GM12878 (cell line): Measurements from ENCODE around the gene MMEL1. TPM values are rescaled to one million over a fixed set of nuclear protein-coding genes. Genes with fewer than 3 reads are reported as not detected.

ENCODE experiments used
- ATAC-seq: fragments of 200-7000 bp; cut with Tn5 transposase; 3 replicates; pipeline ENCODE4 v1.9.1; 2020; ENCODE audit warnings: mild to moderate bottlenecking, moderate library complexity
- BruUV-seq: library from RNA; stranded (reverse); fragments of 400-500 nt; replicated peaks from 2 replicates; lab custom pipeline; 2021; lab: Mats Ljungman, UMichigan
- CTCF ChIA-PET: fragments of 300-600 bp; sonication (Branson Sonifier 250); formaldehyde crosslinking; extraction: SDS; loops from one replicate; lab custom pipeline; 2021; ENCODE audit warnings: inconsistent platforms; lab: Yijun Ruan, JAX
- POLR2A ChIA-PET: fragments of 350-600 bp; formaldehyde crosslinking; extraction: SDS; loops from one replicate; lab custom pipeline; 2021; ENCODE audit warnings: inconsistent platforms; lab: Charles Lee
- RAD21 ChIA-PET: fragments of 300-600 bp; sonication (Branson Sonifier 250); formaldehyde crosslinking; loops from one replicate; lab custom pipeline; 2023; ENCODE audit warnings: antibody characterized with exemption; ENCODE audit not compliant: unreplicated experiment; lab: Charles Lee
- SMC1A ChIA-PET: fragments of 300-600 bp; sonication (Branson Sonifier 250); formaldehyde crosslinking; loops from one replicate; lab custom pipeline; 2023; ENCODE audit not compliant: unreplicated experiment, uncharacterized antibody; lab: Charles Lee
- DNase-seq: peaks from one replicate; pipeline ENCODE4 v3.0.0-alpha.2; 2011; ENCODE audit warnings: low read depth, low spot score
- FAIRE-seq: peaks from 3 replicates; lab custom pipeline; 2011; peaks lifted over from hg19 to GRCh38; lab: Jason Lieb, UNC
- H2AFZ ChIP-seq: 2 replicates; pipeline ENCODE4 v1.6.0; 2011; ENCODE audit warnings: low read depth, low read length, control low read depth; ENCODE audit not compliant: control insufficient read depth
- H3K27ac ChIP-seq: 2 replicates; pipeline ENCODE4 v1.5.1; 2011; ENCODE audit warnings: control low read depth; ENCODE audit not compliant: control insufficient read depth, insufficient read depth
- H3K27me3 ChIP-seq, 2 experiments: replicated peaks in 1 of 2; 2 replicates each; pipeline versions ENCODE4 v1.6.0 to v1.6.1; 2011; ENCODE audit warnings: low read length in 1 of 2; ENCODE audit not compliant: control insufficient read depth in 2 of 2, insufficient read depth in 2 of 2
- H3K36me3 ChIP-seq, 2 experiments: 2 replicates each; pipeline ENCODE4 v1.5.1; 2011; ENCODE audit warnings: low read length in 1 of 2; ENCODE audit not compliant: control insufficient read depth in 2 of 2, insufficient read depth in 2 of 2
- H3K4me1 ChIP-seq: 2 replicates; pipeline ENCODE4 v1.6.1; 2011; ENCODE audit warnings: mild to moderate bottlenecking, low read length, moderate library complexity, mixed read lengths; ENCODE audit not compliant: control insufficient read depth, insufficient read depth
- H3K4me2 ChIP-seq: 2 replicates; pipeline ENCODE4 v1.6.0; 2011; ENCODE audit warnings: control low read depth; ENCODE audit not compliant: control insufficient read depth, insufficient read depth
- H3K4me3 ChIP-seq: fragments of 200-600 bp; sonication (generic); 2 replicates; pipeline ENCODE4 v1.5.1; 2016
- H3K79me2 ChIP-seq: 2 replicates; pipeline ENCODE4 v1.6.0; 2011; ENCODE audit warnings: low read length; ENCODE audit not compliant: control insufficient read depth, insufficient read depth
- H3K9ac ChIP-seq: 2 replicates; pipeline ENCODE4 v1.8.0; 2011; ENCODE audit warnings: low read length, control low read depth, mixed read lengths; ENCODE audit not compliant: control insufficient read depth, insufficient read depth
- H3K9me3 ChIP-seq: replicated peaks from 3 replicates; pipeline ENCODE4 v1.5.1; 2011; ENCODE audit warnings: mild to moderate bottlenecking, low read length; ENCODE audit not compliant: control insufficient read depth, insufficient read depth
- H4K20me1 ChIP-seq: 2 replicates; pipeline ENCODE4 v1.6.0; 2011; ENCODE audit not compliant: control insufficient read depth, insufficient read depth
- CEBPB ChIP-seq, 2 experiments: fragments of 150-350 bp in 1 of 2; IDR thresholded peaks; 2 replicates each; pipeline ENCODE4 v1.6.1; 2012 to 2014; ENCODE audit warnings: low read depth in 2 of 2, low read length in 2 of 2, borderline replicate concordance in 1 of 2, inconsistent platforms in 1 of 2
- HDAC2 ChIP-seq: fragments of 200-600 bp; sonication (generic); IDR thresholded peaks from 2 replicates; pipeline ENCODE4 v1.6.1; 2017
- MXI1 ChIP-seq: fragments of 150-350 bp; IDR thresholded peaks from 2 replicates; pipeline ENCODE4 v1.6.1; 2011; ENCODE audit warnings: low read depth, mild to moderate bottlenecking, inconsistent platforms, low read length, improper control_type of control experiment
- NFXL1 ChIP-seq: fragments of 450-650 bp; IDR thresholded peaks from 2 replicates; pipeline ENCODE4 v1.6.1; 2017; ENCODE audit warnings: antibody characterized with exemption, mild to moderate bottlenecking, borderline replicate concordance
- NFYA ChIP-seq: IDR thresholded peaks from 2 replicates; pipeline ENCODE4 v1.6.1; 2011; ENCODE audit warnings: low read depth, mild to moderate bottlenecking, low read length, improper control_type of control experiment, borderline replicate concordance
- NR2F1 ChIP-seq: fragments of 450-650 bp; conservative IDR thresholded peaks from 2 replicates; pipeline ENCODE4 v1.6.1; 2017; ENCODE audit warnings: mild to moderate bottlenecking
- NRF1 ChIP-seq: conservative IDR thresholded peaks from 2 replicates; pipeline ENCODE4 v1.6.1; 2011; ENCODE audit warnings: mild to moderate bottlenecking, low read depth, low read length, improper control_type of control experiment
- PML ChIP-seq: IDR thresholded peaks from 2 replicates; pipeline ENCODE4 v1.6.1; 2012; ENCODE audit warnings: low read length, inconsistent platforms
- ZNF207 ChIP-seq: fragments of 450-650 bp; IDR thresholded peaks from 2 replicates; pipeline ENCODE4 v1.6.1; 2014; ENCODE audit warnings: antibody characterized with exemption, mild to moderate bottlenecking, borderline replicate concordance
- ZNF622 ChIP-seq: fragments of 450-650 bp; IDR thresholded peaks from 2 replicates; pipeline ENCODE4 v1.6.1; 2017; ENCODE audit warnings: mild to moderate bottlenecking, inconsistent platforms
- WGBS: methylation state at CpG from one replicate; pipeline ENCODE4 v1.1.6; 2016; ENCODE audit warnings: low lambda C conversion rate; ENCODE audit not compliant: insufficient replicate concordance, insufficient coverage; ENCODE audit errors: missing lambda C conversion rate; 5-methylcytosine and 5-hydroxymethylcytosine counted together
- in situ Hi-C: fragments of 300-500 bp; cut with MboI; formaldehyde crosslinking; loops from 9 replicates; pipeline ENCODE4 v1.14.3; 2018; ENCODE audit warnings: mixed read lengths
- intact Hi-C: fragments of 100-400 bp; cut with micrococcal nuclease; formaldehyde crosslinking; loops from one replicate; pipeline ENCODE4 v1.14.2; 2022; ENCODE audit not compliant: unreplicated experiment
- polyA plus RNA-seq, 11 experiments: library from polyadenylated mRNA; depleted of rRNA in 4 of 11; unstranded in 6 of 11; stranded (reverse) in 5 of 11; fragments of >200 nt; fragmentation: Nextera tagmentation in 4 of 11; fragmentation: Illumina TruSeq in 1 of 11; extraction: Ambion mirVana in 4 of 11; extraction: Trizol in 1 of 11; gene quantifications; 1 replicate in 1 of 11; 2 replicates in 10 of 11; pipeline versions ENCODE4 v1.2.1 to v1.2.3, GENCODE V29; 2011 to 2016; ENCODE audit warnings: inconsistent platforms in 2 of 11, missing spikeins in 2 of 11, low read depth in 1 of 11
- total RNA-seq, 4 experiments: library from RNA; depleted of rRNA in 3 of 4; stranded (reverse); fragments of >200 nt in 3 of 4; fragmentation: Illumina TruSeq in 1 of 4; extraction: Trizol in 1 of 4; gene quantifications; 2 replicates each; pipeline versions ENCODE4 v1.2.1 to v1.2.3, GENCODE V29; 2013 to 2021
- TF ChIP-seq, protein P1 (sequence below): IDR thresholded peaks from 2 replicates; pipeline ENCODE4 v1.6.1; 2012; ENCODE audit warnings: low read length, inconsistent platforms
- TF ChIP-seq, protein P2 (sequence below): IDR thresholded peaks from 2 replicates; pipeline ENCODE4 v1.6.1; 2012; ENCODE audit warnings: low read depth, low read length, improper control_type of control experiment

The MMEL1 gene
- total and polyA plus RNA-seq, 10 of the 15 experiments (the other 5 are each of a cell fraction or from before 2014, with no cell fraction given) = 0.11 TPM; not detected in 9

DNA sequence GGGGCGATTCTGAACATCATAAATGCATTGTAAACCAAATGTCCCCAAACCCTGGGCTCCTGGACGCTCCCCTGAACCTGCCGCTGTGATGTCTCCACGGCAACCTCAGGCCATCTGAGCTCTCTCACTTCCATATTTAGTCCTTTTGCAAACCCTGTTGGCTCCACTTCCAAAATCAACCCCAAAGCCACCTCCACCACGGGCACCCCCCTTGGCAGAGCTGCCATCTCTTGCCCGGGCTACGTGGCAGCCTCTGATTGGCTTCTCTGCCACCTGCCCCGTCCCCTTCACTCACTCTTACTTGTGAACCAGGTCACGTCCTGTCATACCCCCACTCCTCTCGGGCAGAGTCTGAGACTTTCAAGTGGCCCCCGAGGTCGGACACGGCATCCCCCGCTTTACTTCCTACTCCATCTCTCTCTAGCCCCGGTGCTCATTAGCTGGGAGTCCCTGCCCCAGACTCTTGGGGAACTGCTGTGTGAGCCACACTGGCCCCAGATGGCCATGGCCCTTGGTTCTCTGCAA lies 30.4 kb downstream of the MMEL1 start (continued):
- TF ChIP-seq MXI1 (no peak), NRF1 (no peak), ZNF207 (no peak)

DNA sequence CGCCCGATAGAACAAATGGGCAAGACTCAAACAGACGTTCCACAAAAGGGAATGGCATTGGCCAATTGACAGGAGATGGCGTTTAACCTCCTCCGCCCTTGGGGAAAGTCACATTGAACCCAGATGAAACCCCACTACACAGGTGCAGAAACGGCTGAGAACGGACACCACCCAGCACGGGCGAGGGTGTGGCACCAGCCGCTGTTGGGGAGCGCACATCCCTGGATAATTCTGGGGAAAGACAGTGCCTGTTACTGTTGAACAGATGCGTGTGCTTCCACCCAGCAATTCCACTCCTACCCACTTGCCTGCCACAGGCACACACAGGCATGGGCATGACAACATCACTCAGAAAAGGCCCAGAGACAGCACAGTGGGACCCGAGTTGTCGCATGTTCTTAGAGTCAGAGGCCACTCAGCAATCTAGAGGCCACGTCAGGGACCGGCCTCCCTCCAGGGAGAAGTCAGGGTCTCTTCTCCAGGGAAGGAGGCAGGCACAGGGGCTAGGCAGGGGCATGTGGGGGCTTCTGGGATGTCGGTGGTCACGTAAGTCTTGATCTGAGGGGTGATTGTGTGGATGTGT lies 31.0 kb downstream of the MMEL1 start:
- no peaks in the 10 kb centered on the region for H3K79me2 ChIP-seq
- no peaks in the 10 kb centered on the region for H3K9me3 ChIP-seq
- H3K36me3 ChIP-seq = no peaks in the 10 kb centered on the region
- FAIRE-seq (no peak), ATAC-seq (no peak), DNase-seq (no peak)
- TF ChIP-seq NFXL1 (no peak), ZNF622 (no peak), NR2F1 (no peak), CEBPB (IDR thresholded peaks at IDR 0.05; ENCODE audit: borderline replicate concordance in 1 of 2, low read depth in 2 of 2, low read length in 2 of 2) (no peak), NFYA (no peak), PML (no peak), HDAC2 (no peak)
- TF ChIP-seq, protein P1, sequence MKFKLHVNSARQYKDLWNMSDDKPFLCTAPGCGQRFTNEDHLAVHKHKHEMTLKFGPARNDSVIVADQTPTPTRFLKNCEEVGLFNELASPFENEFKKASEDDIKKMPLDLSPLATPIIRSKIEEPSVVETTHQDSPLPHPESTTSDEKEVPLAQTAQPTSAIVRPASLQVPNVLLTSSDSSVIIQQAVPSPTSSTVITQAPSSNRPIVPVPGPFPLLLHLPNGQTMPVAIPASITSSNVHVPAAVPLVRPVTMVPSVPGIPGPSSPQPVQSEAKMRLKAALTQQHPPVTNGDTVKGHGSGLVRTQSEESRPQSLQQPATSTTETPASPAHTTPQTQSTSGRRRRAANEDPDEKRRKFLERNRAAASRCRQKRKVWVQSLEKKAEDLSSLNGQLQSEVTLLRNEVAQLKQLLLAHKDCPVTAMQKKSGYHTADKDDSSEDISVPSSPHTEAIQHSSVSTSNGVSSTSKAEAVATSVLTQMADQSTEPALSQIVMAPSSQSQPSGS = no peak
- TF ChIP-seq, protein P2, sequence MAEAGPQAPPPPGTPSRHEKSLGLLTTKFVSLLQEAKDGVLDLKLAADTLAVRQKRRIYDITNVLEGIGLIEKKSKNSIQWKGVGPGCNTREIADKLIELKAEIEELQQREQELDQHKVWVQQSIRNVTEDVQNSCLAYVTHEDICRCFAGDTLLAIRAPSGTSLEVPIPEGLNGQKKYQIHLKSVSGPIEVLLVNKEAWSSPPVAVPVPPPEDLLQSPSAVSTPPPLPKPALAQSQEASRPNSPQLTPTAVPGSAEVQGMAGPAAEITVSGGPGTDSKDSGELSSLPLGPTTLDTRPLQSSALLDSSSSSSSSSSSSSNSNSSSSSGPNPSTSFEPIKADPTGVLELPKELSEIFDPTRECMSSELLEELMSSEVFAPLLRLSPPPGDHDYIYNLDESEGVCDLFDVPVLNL = no peak
- intact Hi-C loops (no loop called here), in situ Hi-C loops (no loop called here)
- no peak overlapping the region for H3K4me2 ChIP-seq
- no peak overlapping the region for H3K9ac ChIP-seq
- H3K4me3 ChIP-seq = no peak overlapping the region
- H3K27ac ChIP-seq = no peak overlapping the region
- H4K20me1 ChIP-seq = no peaks in the 10 kb centered on the region
- no peak overlapping the region for H2AFZ ChIP-seq
- no peaks in the 10 kb centered on the region for H3K27me3 ChIP-seq
- ChIA-PET SMC1A (no interaction called here), POLR2A (no interaction called here), RAD21 (no interaction called here), CTCF (no interaction called here)
- BruUV-seq = no TSS peak
- WGBS = 49% methylated on average over 18 of the region's 18 CpGs
- no peaks in the 10 kb centered on the region for H3K4me1 ChIP-seq
